ENCODE measurements around the gene INAFM2.

GRCh38 chr15:40355976-40356585 lies 32.6 kb downstream of the INAFM2 start:
- no peak for TF ChIP-seq CTCF (IDR thresholded peaks at IDR 0.05; ENCODE audit: poor library complexity, severe bottlenecking)
- TF ChIP-seq MXI1 (conservative IDR thresholded peaks at IDR 0.05; ENCODE audit: poor library complexity, severe bottlenecking) = no peak
- TF ChIP-seq RAD21 (conservative IDR thresholded peaks at IDR 0.05) = no peak
- no peak for TF ChIP-seq EP300 (conservative IDR thresholded peaks at IDR 0.05; ENCODE audit: poor library complexity, severe bottlenecking)
- no peak for TF ChIP-seq TAF1 (IDR thresholded peaks at IDR 0.05; ENCODE audit: low read depth)
